GM11168 (cell line): ENCODE measurements around the gene FCN3.

Experiments used
- in situ Hi-C: fragments of 300-500 bp; cut with MboI; formaldehyde crosslinking; loops from one replicate; pipeline ENCODE4 v1.12.0; 2022; ENCODE audit warnings: low sequenced_read_pairs; ENCODE audit not compliant: unreplicated experiment

Gene FCN3

GRCh38 chr1:27345272-27345671 lies 29.4 kb downstream of the FCN3 start:
- in situ Hi-C loops: no loop called here

DNA sequence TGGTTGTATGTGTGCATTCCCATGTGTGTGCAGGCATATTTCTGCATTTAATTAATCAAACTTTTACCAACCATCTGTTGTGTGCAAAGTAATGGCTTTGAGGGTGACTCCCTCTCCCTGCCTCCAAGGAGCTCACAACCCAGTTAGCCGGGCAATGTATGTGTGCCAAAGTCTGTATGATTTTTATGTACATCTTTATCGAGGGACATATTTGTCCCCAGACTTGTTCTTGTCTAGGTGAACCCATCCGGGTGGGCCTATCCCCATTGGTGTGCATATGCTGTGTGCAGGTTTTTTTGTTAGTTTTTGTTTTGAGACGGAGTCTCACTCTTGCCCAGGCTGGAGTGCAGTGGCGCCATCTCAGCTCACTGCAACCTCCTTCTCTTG lies 31.0 kb downstream of the FCN3 start:
- in situ Hi-C loops: no loop called here

- in situ Hi-C loops: no loop called here
These were observed 31.6 kb downstream of the FCN3 start for GRCh38 chr1:27342778-27343638.

GRCh38 chr1:27342391-27342777 lies 32.2 kb downstream of the FCN3 start:
- in situ Hi-C loops: no loop called here

- in situ Hi-C loops: no loop called here
These were observed 32.9 kb downstream of the FCN3 start, which contains the start of gene SYTL1 for GRCh38 chr1:27341525-27342252. Gene SYTL1, plus strand, starts transcription at chr1:27342022. Its CDS starts 3,313 bp downstream, at chr1:27345335.

DNA sequence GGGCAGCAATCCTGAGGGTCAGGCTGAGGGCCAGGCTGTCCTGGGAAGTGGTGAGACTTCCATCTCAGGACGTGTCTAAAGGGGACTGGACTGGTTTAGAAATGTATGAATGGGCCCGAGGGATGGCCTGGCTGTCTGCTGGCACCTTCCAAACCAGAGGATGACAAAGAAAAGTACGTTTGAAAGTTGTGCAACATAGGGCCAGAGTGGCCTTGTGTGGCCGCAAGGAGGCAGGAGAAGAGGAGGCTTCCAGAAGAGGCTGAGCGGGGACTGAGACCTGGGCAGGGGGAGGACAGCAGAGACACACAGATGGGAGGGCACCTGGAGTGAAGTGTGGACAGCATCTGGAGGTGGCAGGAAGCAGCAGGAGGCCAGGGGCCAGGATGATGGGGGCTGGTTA lies 35.4 kb downstream of the FCN3 start:
- in situ Hi-C loops: no loop called here

- in situ Hi-C loops: no loop called here
These were observed 35.9 kb downstream of the FCN3 start for GRCh38 chr1:27338751-27339150.

GRCh38 chr1:27336756-27337155 lies 37.9 kb downstream of the FCN3 start:
- in situ Hi-C loops: no loop called here

DNA sequence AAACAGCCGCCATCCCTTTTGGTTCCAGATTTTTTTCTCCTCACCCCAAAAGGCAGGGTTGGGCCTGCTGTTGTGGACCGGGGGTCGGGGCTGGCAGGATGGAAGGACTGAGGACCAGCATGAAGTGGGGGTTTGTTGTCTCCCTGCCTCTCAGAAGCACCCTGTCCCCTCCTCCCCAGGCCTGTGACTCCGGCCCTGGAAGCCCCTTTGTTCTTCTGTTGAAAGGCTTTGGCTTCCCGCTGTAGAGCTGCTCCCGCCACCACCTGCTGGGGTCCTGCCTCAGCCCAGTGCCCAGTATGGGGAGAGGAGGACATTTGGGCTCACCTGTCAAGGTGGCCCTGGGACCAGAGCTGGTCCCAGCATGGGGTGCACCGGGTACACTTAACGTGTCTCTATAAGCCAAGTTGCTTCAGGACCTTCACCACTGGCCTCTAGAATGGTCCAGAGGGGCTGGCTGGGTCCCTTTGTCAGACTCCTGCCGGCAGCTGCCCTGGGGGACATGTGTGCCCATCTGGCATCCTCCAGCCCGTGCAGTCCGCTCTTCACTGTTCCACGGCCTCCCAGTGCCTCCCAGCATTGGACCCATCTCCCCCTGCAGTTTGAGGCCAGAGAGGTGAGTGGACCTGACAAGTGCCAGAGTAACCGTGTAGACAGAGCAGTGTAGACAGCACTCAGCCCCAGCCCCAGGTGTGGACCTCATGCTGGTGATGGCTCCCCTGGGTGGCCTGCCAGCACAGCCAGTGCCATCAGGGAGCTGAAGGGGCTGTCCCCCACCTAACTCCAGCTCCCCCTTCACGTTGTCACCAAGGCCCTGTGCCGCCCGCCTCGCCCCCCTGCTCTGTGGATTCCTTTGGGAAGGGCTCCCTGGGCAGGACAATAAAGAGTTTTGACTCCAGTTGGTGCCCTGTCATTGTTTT lies 38.9 kb downstream of the FCN3 start:
- in situ Hi-C loops: no loop called here

- in situ Hi-C loops: no loop called here
These were observed 40.8 kb downstream of the FCN3 start for GRCh38 chr1:27333717-27334279.

GRCh38 chr1:27332536-27333281 lies 41.9 kb downstream of the FCN3 start:
- in situ Hi-C loops: no loop called here

DNA sequence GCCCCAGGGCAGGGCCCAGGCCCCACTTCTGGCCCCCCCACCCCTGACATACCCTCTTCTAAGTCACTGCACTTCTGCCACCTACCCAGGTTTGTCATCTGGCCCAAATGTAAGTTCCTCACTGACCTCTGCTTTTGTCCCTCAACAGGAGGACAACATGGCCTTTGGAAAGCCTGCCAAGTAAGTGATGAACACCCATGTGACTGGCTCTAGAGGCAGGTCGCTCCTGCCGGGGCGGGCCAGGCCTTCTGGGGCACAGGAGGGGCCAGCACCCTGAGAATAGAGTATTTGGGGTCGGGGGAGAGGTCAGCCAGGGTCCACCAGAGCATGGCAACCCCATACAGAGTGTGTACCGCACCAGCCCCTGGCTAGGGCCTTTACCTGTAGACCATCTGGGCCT lies 42.7 kb downstream of the FCN3 start:
- in situ Hi-C loops: no loop called here

DNA sequence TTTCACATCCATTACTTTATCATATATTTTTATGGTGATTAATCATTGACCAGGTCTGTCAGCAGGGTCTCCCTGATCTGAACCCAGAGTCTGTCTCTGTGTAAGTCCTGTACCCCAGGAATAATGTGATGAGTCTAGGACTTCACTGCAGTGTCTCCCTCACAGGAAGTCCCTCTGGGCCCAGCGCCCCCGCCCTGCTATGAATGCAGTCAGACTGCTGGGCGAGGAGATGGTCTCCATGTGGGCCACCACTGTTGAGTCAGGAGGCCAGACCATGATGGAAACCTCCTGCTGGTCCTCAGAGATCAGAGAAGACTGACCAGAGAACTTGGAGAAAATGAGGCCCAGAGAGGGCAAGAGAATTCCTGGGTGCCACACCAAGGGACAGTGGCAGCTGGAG lies 43.2 kb downstream of the FCN3 start:
- in situ Hi-C loops: no loop called here

GRCh38 chr1:27330786-27331185 lies 43.8 kb downstream of the FCN3 start:
- in situ Hi-C loops: no loop called here

GRCh38 chr1:27327964-27328363 lies 46.7 kb downstream of the FCN3 start:
- in situ Hi-C loops: no loop called here

GRCh38 chr1:27325286-27325685 lies 49.3 kb downstream of the FCN3 start:
- in situ Hi-C loops: no loop called here

GRCh38 chr1:27322569-27323240 lies 51.9 kb downstream of the FCN3 start:
- in situ Hi-C loops: no loop called here

DNA sequence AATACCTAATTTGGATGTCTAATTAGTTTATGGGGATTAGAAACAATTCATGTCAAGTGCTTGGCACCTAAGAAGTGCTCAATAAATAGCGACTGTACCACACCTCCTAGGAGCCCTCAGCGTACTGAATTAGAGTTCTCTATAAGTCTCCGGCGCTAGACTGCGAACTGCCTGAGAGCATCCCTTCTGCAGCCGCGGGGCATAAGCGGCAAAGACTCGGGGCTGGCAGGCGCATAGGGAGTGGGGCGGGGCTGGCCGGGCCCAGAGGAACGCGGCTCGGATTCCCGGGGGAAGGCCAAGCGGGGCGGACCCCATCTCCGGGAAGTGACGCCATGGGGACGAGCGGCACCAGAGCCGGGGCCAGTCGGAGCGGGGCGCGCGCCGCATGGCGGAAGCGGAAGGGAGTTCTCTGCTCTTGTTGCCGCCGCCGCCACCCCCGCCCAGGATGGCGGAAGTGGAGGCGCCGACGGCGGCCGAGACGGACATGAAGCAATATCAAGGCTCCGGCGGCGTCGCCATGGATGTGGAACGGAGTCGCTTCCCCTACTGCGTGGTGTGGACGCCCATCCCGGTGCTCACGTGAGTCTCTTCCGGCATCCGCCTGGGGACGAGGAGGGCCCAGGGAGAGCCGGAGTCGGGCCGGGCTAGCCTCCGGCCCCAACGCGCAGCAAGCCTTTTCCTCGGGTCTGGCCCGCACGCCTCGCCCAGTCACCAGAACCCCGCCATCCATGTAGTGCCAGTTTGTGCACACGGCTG lies 52.6 kb downstream of the FCN3 start, which contains the start of gene TMEM222:
TSS of gene TMEM222 (plus strand) at position 351 of the 756 bp plus-strand sequence. CDS start at position 386, 35 bp downstream.
- in situ Hi-C loops: no loop called here
